Activated CD8-positive, alpha-beta memory T cell treated with anti-CD3 and anti-CD28 coated beads for 24 hours (primary cell): ENCODE results near the gene ARRDC2.
"Not testable (repeated sequence)": the region's sequence is repeated elsewhere in the genome, so short reads cannot be mapped to it uniquely, and the experiment has no call there.

Experiments
- DNase-seq: peaks from one replicate; pipeline ENCODE4 v3.0.0-alpha.2; 2020

Gene ARRDC2

GRCh38 chr19:18017275-18018083 lies 9.5 kb downstream of the ARRDC2 start:
- DNase-seq, result no peak

- DNase-seq, result no peak
Measured at GRCh38 chr19:18020212-18021085, 12.5 kb downstream of the ARRDC2 start.

GRCh38 chr19:18021121-18021755 lies 13.3 kb downstream of the ARRDC2 start:
- DNase-seq, result peak; percentile 84

- peak; percentile 84 for DNase-seq
Measured at GRCh38 chr19:18023622-18024251, 15.8 kb downstream of the ARRDC2 start.

- no peak for DNase-seq
Measured at GRCh38 chr19:18027151-18027550, 19.2 kb downstream of the ARRDC2 start.

- DNase-seq, result no peak
Measured at GRCh38 chr19:18029617-18030338, 21.8 kb downstream of the ARRDC2 start.

- not testable (repeated sequence) for DNase-seq
Measured at GRCh38 chr19:18031401-18031800, 23.4 kb downstream of the ARRDC2 start.

- DNase-seq, result not testable (repeated sequence)
Measured at GRCh38 chr19:18032102-18032501, 24.1 kb downstream of the ARRDC2 start.

GRCh38 chr19:18041054-18041453 lies 33.1 kb downstream of the ARRDC2 start:
- no peak for DNase-seq

GRCh38 chr19:18043676-18044075 lies 35.7 kb downstream of the ARRDC2 start:
- DNase-seq, result no peak

- peak; percentile 91 for DNase-seq
Measured at GRCh38 chr19:18044825-18045304, 36.9 kb downstream of the ARRDC2 start.

GRCh38 chr19:18045307-18046050 lies 37.5 kb downstream of the ARRDC2 start:
- DNase-seq, result no peak

GRCh38 chr19:18046059-18046718 lies 38.2 kb downstream of the ARRDC2 start:
- no peak for DNase-seq

- DNase-seq, result no peak
Measured at GRCh38 chr19:18049385-18049784, 41.4 kb downstream of the ARRDC2 start.

- DNase-seq, result no peak
Measured at GRCh38 chr19:18051887-18052286, 43.9 kb downstream of the ARRDC2 start.

GRCh38 chr19:18053576-18054219 lies 45.7 kb downstream of the ARRDC2 start:
- DNase-seq, result no peak

- DNase-seq, result no peak
Measured at GRCh38 chr19:18055967-18056366, 48.0 kb downstream of the ARRDC2 start.

- DNase-seq, result no peak
Measured at GRCh38 chr19:18057557-18057956, 49.6 kb downstream of the ARRDC2 start.

GRCh38 chr19:18058208-18059009 lies 50.4 kb downstream of the ARRDC2 start:
- DNase-seq, result peak; percentile 93
